SH-SY5Y (cell line): ENCODE results near the gene GPALPP1.

Experiments
- GATA2 ChIP-seq: IDR thresholded peaks from 2 replicates; pipeline ENCODE4 v1.6.1; 2011; ENCODE audit warnings: mild to moderate bottlenecking, low read depth, low read length
- GATA3 ChIP-seq: IDR thresholded peaks from 2 replicates; pipeline ENCODE4 v1.6.1; 2011; ENCODE audit warnings: low read depth, mild to moderate bottlenecking, low read length, moderate library complexity

DNA sequence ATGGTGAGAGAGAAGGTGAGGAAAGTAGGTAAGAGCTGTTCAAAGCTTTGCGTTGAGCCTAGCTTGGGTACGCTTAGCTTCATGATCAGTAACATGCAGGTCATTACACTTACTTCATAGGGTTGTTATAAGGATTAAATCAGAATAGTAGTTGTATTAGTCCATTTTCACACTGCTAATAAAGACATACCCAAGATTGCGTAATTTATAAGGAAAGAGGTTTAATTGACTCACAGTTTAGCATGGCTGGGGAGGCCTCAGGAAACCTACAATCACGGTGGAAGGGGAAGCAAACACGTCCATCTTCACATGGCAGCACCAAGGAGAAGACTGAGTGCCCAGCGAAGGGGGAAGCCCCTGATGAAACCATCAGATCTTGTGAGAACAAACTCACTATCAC, 21.9 kb downstream of the GPALPP1 start:
- TF ChIP-seq GATA2 (no peak), GATA3 (no peak)
